ENCODE results near the gene RERG.
"Not testable (repeated sequence)": the region's sequence is repeated elsewhere in the genome, so short reads cannot be mapped to it uniquely, and the experiment has no call there.

Gene RERG

DNA sequence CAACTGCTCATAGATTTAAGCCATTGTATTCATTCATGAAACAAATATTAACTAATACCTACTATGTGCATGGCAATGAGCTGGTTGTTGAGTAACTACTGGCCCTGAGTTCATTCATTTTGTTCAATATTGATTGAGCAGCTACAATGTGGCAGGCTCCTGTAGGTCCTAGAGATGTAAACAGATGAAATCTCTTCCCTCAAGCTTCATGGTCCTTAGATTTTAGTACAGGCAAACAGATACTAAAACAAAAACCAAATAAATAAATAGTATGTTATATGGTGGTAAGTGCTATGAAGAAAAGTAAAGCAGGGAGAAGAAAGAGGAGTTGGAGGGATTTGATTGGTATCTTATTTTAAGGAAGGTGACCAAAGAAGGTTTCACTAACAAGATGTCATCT, 77.8 kb downstream of the RERG start:
- no peak for DNase-seq (ENCODE audit: low read depth in 2 of 2)

DNA sequence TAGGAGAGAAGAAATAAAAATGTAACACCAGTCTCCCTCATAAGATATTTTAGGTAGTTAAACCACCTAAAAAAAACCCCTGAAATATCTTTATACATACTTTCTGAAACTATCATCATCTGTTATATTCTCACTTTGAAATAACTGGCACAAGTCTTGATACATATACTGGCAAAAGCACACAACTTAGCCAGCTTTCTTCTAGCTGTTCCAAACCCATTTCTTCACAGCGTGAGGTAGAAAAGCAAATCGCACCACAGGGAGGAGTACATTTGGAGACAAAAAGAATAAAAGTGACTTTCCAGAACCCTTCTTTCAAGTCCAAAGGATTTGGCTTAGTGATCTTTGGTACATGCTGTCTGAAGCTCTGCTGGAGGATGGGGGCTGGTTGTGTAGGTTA, 78.5 kb downstream of the RERG start:
- no peak for DNase-seq (ENCODE audit: low read depth in 2 of 2)

DNA sequence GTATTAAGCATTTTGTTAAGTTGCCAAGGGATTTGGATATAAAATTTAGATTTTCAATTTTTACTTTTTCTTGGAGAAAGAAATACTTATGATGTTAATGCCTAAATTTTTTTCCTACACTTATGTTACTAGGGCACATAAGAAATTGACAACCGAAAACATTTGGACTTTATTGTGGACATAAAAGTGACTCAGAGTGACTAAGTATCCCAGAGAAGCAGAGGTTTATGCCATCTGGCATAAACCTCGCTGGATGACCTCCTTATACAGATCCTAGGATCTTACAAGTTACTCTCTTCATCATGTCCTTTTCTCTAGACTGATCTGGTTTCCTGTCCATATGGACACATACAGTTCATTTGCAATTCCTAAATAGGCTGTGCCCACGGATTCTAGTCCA, 89.8 kb downstream of the RERG start:
- no peak for DNase-seq (ENCODE audit: low read depth in 2 of 2)

GRCh38 chr12:15130541-15130940, 90.7 kb downstream of the RERG start:
- DNase-seq (ENCODE audit: low read depth in 2 of 2), result no peak

GRCh38 chr12:15123401-15123800, 97.8 kb downstream of the RERG start:
- DNase-seq (ENCODE audit: low read depth in 2 of 2), result no peak

DNA sequence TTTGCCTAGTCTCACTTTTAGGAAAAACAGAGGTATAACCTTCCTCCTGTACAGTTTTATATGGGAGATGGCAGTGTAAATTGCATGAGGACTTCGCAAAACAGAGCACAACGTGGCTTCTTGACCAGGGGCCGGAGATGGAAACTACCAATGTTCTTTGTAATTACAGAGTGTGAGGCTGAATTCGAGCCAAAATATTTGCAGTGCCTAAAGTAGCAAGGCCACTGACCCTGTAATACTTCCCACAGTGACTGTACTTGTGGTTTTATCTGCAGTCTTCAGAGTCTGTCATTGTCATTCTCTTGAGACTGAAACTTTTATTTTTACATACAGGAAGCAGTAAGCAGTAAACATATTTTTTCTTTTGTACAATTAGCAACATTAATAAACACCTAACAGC, 98.9 kb downstream of the RERG start:
- no peak for DNase-seq (ENCODE audit: low read depth in 2 of 2)

DNA sequence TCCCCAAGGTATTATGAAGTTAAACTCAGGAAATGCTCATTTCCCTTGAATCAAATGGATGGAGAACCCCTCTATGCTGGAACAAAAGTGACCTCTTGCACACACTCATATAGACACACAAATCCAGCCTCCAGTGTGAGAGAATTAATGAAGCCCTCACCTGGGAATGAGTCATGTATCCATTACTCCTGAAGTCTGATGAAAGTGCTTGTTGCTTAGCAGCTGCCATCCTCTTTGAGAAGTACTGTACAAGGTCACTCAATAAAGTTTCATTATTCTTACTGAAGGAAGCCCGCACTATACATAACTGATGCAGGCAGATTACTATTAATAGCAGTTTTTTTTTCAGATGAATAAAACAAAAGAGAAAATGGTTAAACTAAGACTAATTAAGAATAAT, 102.3 kb downstream of the RERG start:
- no peak for DNase-seq (ENCODE audit: low read depth in 2 of 2)

GRCh38 chr12:15116983-15117382, 104.2 kb downstream of the RERG start:
- DNase-seq (ENCODE audit: low read depth in 2 of 2), result no peak

GRCh38 chr12:15116086-15116485, 105.1 kb downstream of the RERG start:
- no peak for DNase-seq (ENCODE audit: low read depth in 2 of 2)

DNA sequence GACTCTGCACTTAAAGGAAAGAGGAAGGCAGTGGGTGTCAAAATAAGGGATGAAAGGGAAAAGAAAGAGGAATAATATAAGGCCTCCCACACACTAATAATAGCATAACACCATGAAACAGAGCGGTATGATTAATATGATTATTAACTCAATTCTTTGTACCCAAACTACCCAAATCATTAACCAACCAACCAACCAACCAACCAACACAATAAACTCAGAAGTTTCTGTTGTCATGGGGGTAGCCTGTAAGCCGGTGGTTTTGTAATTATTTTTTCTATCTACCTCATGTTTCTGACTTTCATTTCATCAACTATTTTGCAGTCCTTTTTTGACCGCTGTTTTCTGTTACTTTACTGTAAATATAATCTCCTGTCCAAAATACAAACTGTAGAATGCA, 105.8 kb downstream of the RERG start:
- DNase-seq (ENCODE audit: low read depth in 2 of 2), result no peak

- DNase-seq (ENCODE audit: low read depth in 2 of 2), result no peak
These were observed 106.7 kb downstream of the RERG start for GRCh38 chr12:15114501-15114900.

DNA sequence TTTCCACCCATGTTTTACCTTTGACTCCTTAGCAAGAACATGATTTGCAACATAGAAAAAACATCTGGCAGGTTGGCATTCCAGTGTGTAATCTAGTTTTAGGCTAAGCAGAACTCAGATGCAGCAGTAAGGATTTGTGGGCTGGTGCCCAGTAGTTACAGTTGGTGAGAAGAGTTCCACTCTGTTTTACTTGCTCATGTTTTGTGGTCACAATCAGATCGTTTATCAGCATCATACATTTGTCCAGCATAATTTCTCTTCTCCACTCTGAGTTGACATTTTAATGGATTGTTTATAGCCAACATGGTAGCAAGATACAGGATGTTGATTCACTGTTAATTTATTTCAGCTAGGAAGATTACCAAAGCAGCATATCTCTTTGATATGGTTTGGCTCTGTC, 128.4 kb downstream of the RERG start:
- no peak for DNase-seq (ENCODE audit: low read depth in 2 of 2)

DNA sequence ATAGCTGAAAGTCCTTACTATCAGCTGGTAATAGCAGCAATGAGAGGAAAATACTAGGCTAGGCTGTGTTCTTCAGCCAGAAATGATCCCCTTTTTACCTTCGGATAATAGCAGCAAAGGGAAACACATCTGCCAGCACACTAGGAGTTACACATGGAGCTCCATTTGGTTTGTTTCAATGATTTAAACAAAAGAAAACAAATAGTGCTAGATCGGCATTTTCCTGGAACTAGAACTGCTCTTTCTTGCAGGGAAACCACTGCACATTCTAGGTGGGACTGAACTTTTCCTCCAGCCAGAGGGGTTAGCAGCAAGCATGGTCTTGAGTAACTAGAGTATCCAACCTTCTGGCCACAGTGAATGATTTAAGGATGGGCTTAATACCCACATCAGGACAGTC, 130.8 kb downstream of the RERG start:
- no peak for DNase-seq (ENCODE audit: low read depth in 2 of 2)

GRCh38 chr12:15088105-15088504, 133.1 kb downstream of the RERG start:
- no peak for DNase-seq (ENCODE audit: low read depth in 2 of 2)

DNA sequence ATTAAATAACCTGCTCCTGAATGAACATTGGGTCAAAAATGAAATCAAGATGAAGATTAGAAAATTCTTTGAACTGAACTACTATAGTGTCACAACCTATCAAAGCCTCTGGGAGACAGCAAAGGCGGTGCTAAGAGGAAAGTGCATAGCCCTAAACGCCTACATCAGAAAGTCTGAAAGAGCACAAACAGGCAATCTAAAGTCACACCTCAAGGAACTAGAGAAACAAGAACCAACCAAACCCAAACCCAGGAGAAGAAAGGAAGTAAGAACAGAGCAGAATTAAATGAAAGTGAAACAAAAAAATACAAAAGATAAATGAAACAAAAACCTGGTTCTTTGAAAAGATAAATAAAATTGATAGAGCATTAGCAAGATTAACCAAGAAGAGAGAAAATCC, 143.5 kb downstream of the RERG start:
- not testable (repeated sequence) for DNase-seq (ENCODE audit: low read depth in 2 of 2)

GRCh38 chr12:15074351-15074750, 146.9 kb downstream of the RERG start:
- no peak for DNase-seq (ENCODE audit: low read depth in 2 of 2)

DNA sequence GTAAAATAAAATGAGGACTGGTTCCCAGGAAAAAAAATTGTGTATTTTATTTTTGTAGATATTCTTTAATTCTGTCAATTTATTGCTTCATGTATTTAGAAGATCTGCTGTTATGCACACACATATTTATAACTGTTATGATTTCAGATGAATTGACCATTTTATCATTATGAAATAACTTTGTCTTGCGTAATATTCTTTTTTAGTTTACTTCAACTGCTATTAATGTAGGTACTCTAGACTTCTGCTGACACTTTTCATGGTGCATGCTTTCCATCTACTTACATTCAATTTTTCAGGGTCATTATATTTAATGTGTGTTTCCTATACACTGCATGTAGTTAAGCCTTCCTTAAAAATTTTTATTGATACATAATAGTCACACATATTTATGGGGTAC, 162.1 kb downstream of the RERG start:
- DNase-seq (ENCODE audit: low read depth in 2 of 2), result no peak

All from stimulated activated CD4-positive, alpha-beta T cell treated with anti-CD3 and anti-CD28 coated beads, Interleukin-1b, Interleukin-23, amount 100 ng/mL, for 1 hour (primary cell).